Adrenal gland (tissue), 12 donors: Measurements from ENCODE around the gene IL10RB. TPM values are rescaled to one million over a fixed set of nuclear protein-coding genes. Genes with fewer than 3 reads are reported as not detected.

Experiments
- DNase-seq, 7 donors: peaks; one replicate each; pipeline ENCODE4 v3.0.0-alpha.2; 2019 to 2020
- H3K27ac ChIP-seq, 5 donors: fragments of 200-600 bp; sonication (generic) in 4 of 5; 1 replicate in 3 of 5; 2 replicates in 2 of 5; pipeline versions ENCODE4 v1.5.1 to v1.8.0; 2016 to 2020; ENCODE audit warnings: mild to moderate bottlenecking in 1 of 5
- H3K27me3 ChIP-seq: fragments of 200-600 bp; 2 replicates; pipeline ENCODE4 v1.8.0; 2021
- H3K36me3 ChIP-seq, 2 donors: fragments of 200-600 bp; replicated peaks in 1 of 2; 1 replicate in 1 of 2; 2 replicates in 1 of 2; pipeline versions ENCODE4 v1.5.1 to v1.8.0; 2018 to 2022
- H3K4me1 ChIP-seq, 2 donors: fragments of 200-600 bp; replicated peaks in 1 of 2; 1 replicate in 1 of 2; 2 replicates in 1 of 2; pipeline versions ENCODE4 v1.5.1 to v1.8.0; 2018 to 2021
- H3K4me3 ChIP-seq, 4 donors: fragments of 200-600 bp; sonication (generic) in 3 of 4; one replicate each; pipeline ENCODE4 v1.5.1; 2016 to 2018
- H3K9me3 ChIP-seq, 3 donors: fragments of 200-600 bp; sonication (generic) in 1 of 3; replicated peaks in 1 of 3; 1 replicate in 2 of 3; 2 replicates in 1 of 3; pipeline versions ENCODE4 v1.5.1 to v1.8.0; 2016 to 2021
- CTCF ChIP-seq, 6 experiments: fragments of 450-650 bp in 4 of 6; fragments of 200-600 bp in 2 of 6; sonication (generic) in 1 of 6; IDR thresholded peaks; 1 replicate in 5 of 6; 2 replicates in 1 of 6; pipeline versions ENCODE4 v1.5.1 to v1.8.0; 2016 to 2021; ENCODE audit warnings: antibody characterized with exemption in 6 of 6, mild to moderate bottlenecking in 2 of 6, moderate library complexity in 1 of 6
- POLR2A ChIP-seq, 2 donors: fragments of 450-650 bp; IDR thresholded peaks; one replicate each; pipeline ENCODE4 v1.6.1; 2017; ENCODE audit warnings: antibody characterized with exemption in 2 of 2, mild to moderate bottlenecking in 2 of 2, moderate library complexity in 1 of 2
- WGBS, 4 donors: extraction: QIAGEN DNeasy Blood & Tissue Kit in 2 of 4; methylation state at CpG; one replicate each; pipeline versions ENCODE4 v1.1.5 to v1.1.7; 2013 to 2017; 5-methylcytosine and 5-hydroxymethylcytosine counted together
- intact Hi-C, 2 donors: fragments of 100-400 bp; cut with DNase I; formaldehyde crosslinking; loops; one replicate each; pipeline versions ENCODE4 v1.14.1 to v1.15.0; 2022 to 2023
- polyA plus RNA-seq, 3 donors: library from polyadenylated mRNA; stranded (reverse); fragments of 200-250 nt in 2 of 3; fragments of 350-450 nt in 1 of 3; fragmentation: Illumina TruSeq in 1 of 3; extraction: RNeasy Lipid Tissue Mini Kit (QIAGEN cat#74804) in 1 of 3; gene quantifications; one replicate each; pipeline ENCODE4 v1.2.3, GENCODE V29; 2013 to 2014
- total RNA-seq, 9 donors: library from RNA; depleted of rRNA in 4 of 9; stranded (reverse); fragments of >200 nt in 4 of 9; fragments of 120-200 nt in 1 of 9; fragmentation: NEBNext Ultra II Directional in 1 of 9; extraction: Animal tissue kit (Norgen Biotek cat#: 25700) in 1 of 9; gene quantifications; one replicate each; pipeline versions ENCODE4 v1.1.0 to v1.2.4, GENCODE V29; 2013 to 2023
- donor health status: healthy with polysubstance abuse.
- donor health status: Bipolar disorder and iron deficiency.
- donor health status: DM: yes; HTN: yes; CAD: no.
- donor health status: DM: no; HTN: no; CAD: no.
- donor health status: DM: no; HTN: no; CAD: no.
- donor health status: DM: yes; HTN: yes; CAD: no.

IL10RB gene
- total and polyA plus RNA-seq, 12 donors, result 14.7 to 55.0 (median 26.9) TPM

GRCh38 chr21:33293136-33293535 is 27.0 kb downstream of the IL10RB start:
- no peaks in the 10 kb centered on the region for H3K4me1 ChIP-seq
- TF ChIP-seq CTCF (IDR thresholded peaks at IDR 0.05), result no peak
- TF ChIP-seq POLR2A (IDR thresholded peaks at IDR 0.05), result no peak
- no peaks in the 10 kb centered on the region for H3K9me3 ChIP-seq
- no peaks in the 10 kb centered on the region for H3K27me3 ChIP-seq
- no peak overlapping the region for H3K27ac ChIP-seq
- H3K4me3 ChIP-seq, result no peak overlapping the region
- intact Hi-C loops, result no loop called here
- peaks cover 0 to 34% of the 10 kb centered on the region in 2 donors for H3K36me3 ChIP-seq
- 76 to 82% (median 79%) methylated on average over 2 to 7 of the region's 7 CpGs for WGBS, 4 donors
- DNase-seq, result no peak

- Histone ChIP-seq H3K9me3 (no peaks in the 10 kb centered on the region), H3K27me3 (no peaks in the 10 kb centered on the region), H3K27ac (no peak overlapping the region), H3K36me3 (peaks cover 0 to 34% of the 10 kb centered on the region in 2 donors), H3K4me3 (no peak overlapping the region), H3K4me1 (peaks cover 0 to 2% of the 10 kb centered on the region in 2 donors)
- 70 to 80% (median 77%) methylated on average over 7 of the region's 7 CpGs for WGBS, 4 donors
- no peak for DNase-seq
- intact Hi-C loops, result no loop called here
- TF ChIP-seq CTCF (IDR thresholded peaks at IDR 0.05) (no peak), POLR2A (IDR thresholded peaks at IDR 0.05) (no peak)
These were observed 27.6 kb downstream of the IL10RB start for GRCh38 chr21:33293811-33294216.

- no peaks in the 10 kb centered on the region for H3K27me3 ChIP-seq
- peaks cover 4 to 24% of the 10 kb centered on the region in 2 donors for H3K4me1 ChIP-seq
- H3K9me3 ChIP-seq, result no peaks in the 10 kb centered on the region
- intact Hi-C loops, result no loop called here
- no peak overlapping the region for H3K4me3 ChIP-seq
- peaks cover 0 to 23% of the 10 kb centered on the region in 2 donors for H3K36me3 ChIP-seq
- no peak for DNase-seq
- no peak overlapping the region for H3K27ac ChIP-seq
- TF ChIP-seq CTCF (IDR thresholded peaks at IDR 0.05), result no peak
- no peak for TF ChIP-seq POLR2A (IDR thresholded peaks at IDR 0.05)
- WGBS, 4 donors, result 90 to 96% (median 93%) methylated on average over 5 to 6 of the region's 6 CpGs
These were observed 30.0 kb downstream of the IL10RB start for GRCh38 chr21:33296156-33296555.

GRCh38 chr21:33299181-33299752 is 33.1 kb downstream of the IL10RB start:
- peaks cover 14 to 39% of the 10 kb centered on the region in 2 donors for H3K4me1 ChIP-seq
- no peaks in the 10 kb centered on the region for H3K27me3 ChIP-seq
- H3K4me3 ChIP-seq, result no peak overlapping the region
- H3K9me3 ChIP-seq, result no peaks in the 10 kb centered on the region
- no peak for DNase-seq
- intact Hi-C loops, result no loop called here
- peaks cover 0 to 8% of the 10 kb centered on the region in 2 donors for H3K36me3 ChIP-seq
- 68 to 87% (median 79%) methylated on average over 5 of the region's 5 CpGs for WGBS, 4 donors
- H3K27ac ChIP-seq, result peak overlapping the region in 2 of 5 donors; percentile 7 to 64
- TF ChIP-seq CTCF (IDR thresholded peaks at IDR 0.05) (peak in 1 of 6 experiments; percentile 12), POLR2A (IDR thresholded peaks at IDR 0.05) (no peak)
